H1 (cell line): ENCODE data around the gene HDAC7. TPM values are rescaled to one million over a fixed set of nuclear protein-coding genes. Genes with fewer than 3 reads are reported as not detected.
A peak's percentile ranks its signal among the peaks of the same experiment; 100 is the strongest.

ENCODE experiments used
- CTCF ChIA-PET: fragments of 300-600 bp; sonication (Branson Sonifier 250); formaldehyde crosslinking; loops from one replicate; lab custom pipeline; 2021; ENCODE audit not compliant: partially characterized antibody; lab: Charles Lee
- POLR2A ChIA-PET: fragments of 300-600 bp; sonication (Branson Sonifier 250); formaldehyde crosslinking; loops from one replicate; lab custom pipeline; 2021; ENCODE audit warnings: inconsistent platforms; ENCODE audit not compliant: partially characterized antibody; lab: Charles Lee
- DNase-seq, 2 experiments: peaks; one replicate each; pipeline versions ENCODE4 v3.0.0 to v3.0.0-alpha.2; 2010 to 2022; ENCODE audit warnings: low spot score in 2 of 2, low read depth in 1 of 2, mixed read lengths in 1 of 2
- FAIRE-seq: peaks from 2 replicates; lab custom pipeline; 2011; peaks lifted over from hg19 to GRCh38; lab: Jason Lieb, UNC
- H2AFZ ChIP-seq: 2 replicates; pipeline ENCODE4 v1.8.1; 2012; ENCODE audit warnings: low read length, inconsistent platforms
- H2AK5ac ChIP-seq: 2 replicates; pipeline ENCODE4 v1.6.1; 2013; ENCODE audit warnings: low read depth, low read length
- H2BK120ac ChIP-seq: replicated peaks from 2 replicates; pipeline ENCODE3; 2013; ENCODE audit warnings: low read depth, low read length, inconsistent platforms
- H2BK12ac ChIP-seq: 2 replicates; pipeline ENCODE4 v1.6.1; 2013; ENCODE audit warnings: low read depth, low read length
- H2BK15ac ChIP-seq: 2 replicates; pipeline ENCODE4 v1.6.1; 2013; ENCODE audit warnings: low read length
- H2BK20ac ChIP-seq: 2 replicates; pipeline ENCODE4 v1.6.1; 2013; ENCODE audit warnings: low read length
- H2BK5ac ChIP-seq: 2 replicates; pipeline ENCODE4 v1.6.1; 2013; ENCODE audit warnings: low read depth, low read length
- H3K14ac ChIP-seq: 2 replicates; pipeline ENCODE4 v1.6.1; 2013; ENCODE audit warnings: inconsistent platforms; ENCODE audit not compliant: insufficient read length
- H3K18ac ChIP-seq: 2 replicates; pipeline ENCODE4 v1.6.1; 2013; ENCODE audit warnings: low read length; ENCODE audit errors: extremely low read depth
- H3K23ac ChIP-seq: 2 replicates; pipeline ENCODE4 v1.6.1; 2013; ENCODE audit warnings: inconsistent platforms; ENCODE audit not compliant: insufficient read length
- H3K23me2 ChIP-seq: 2 replicates; pipeline ENCODE4 v1.6.1; 2013; ENCODE audit warnings: low read depth, low read length
- H3K27ac ChIP-seq: 2 replicates; pipeline ENCODE4 v1.6.1; 2011; ENCODE audit warnings: low read depth, low read length, inconsistent platforms
- H3K27me3 ChIP-seq, 4 experiments: replicated peaks in 1 of 4; 1 replicate in 1 of 4; 2 replicates in 3 of 4; pipeline versions ENCODE4 v1.6.1 to v1.8.1; 2011 to 2013; ENCODE audit warnings: low read length in 3 of 4, mild to moderate bottlenecking in 3 of 4, inconsistent platforms in 2 of 4, mixed read lengths in 2 of 4, moderate library complexity in 1 of 4; ENCODE audit not compliant: control insufficient read depth in 3 of 4, insufficient read depth in 3 of 4; ENCODE audit errors: extremely low read depth in 1 of 4
- H3K36me3 ChIP-seq, 4 experiments: 2 replicates each; pipeline versions ENCODE4 v1.6.1 to v1.8.1; 2011 to 2013; ENCODE audit warnings: mild to moderate bottlenecking in 4 of 4, low read length in 3 of 4, moderate library complexity in 2 of 4, control low read depth in 1 of 4, inconsistent platforms in 1 of 4; ENCODE audit not compliant: insufficient read depth in 4 of 4, control insufficient read depth in 2 of 4
- H3K4ac ChIP-seq: replicated peaks from 2 replicates; pipeline ENCODE3; 2013; ENCODE audit warnings: low read length, low read depth, mixed read lengths, inconsistent platforms; ENCODE audit not compliant: insufficient read length
- H3K4me1 ChIP-seq, 4 experiments: replicated peaks in 1 of 4; 1 replicate in 1 of 4; 2 replicates in 3 of 4; pipeline versions ENCODE4 v1.6.1 to v1.8.1; 2011 to 2013; ENCODE audit warnings: low read length in 3 of 4, inconsistent platforms in 2 of 4, mixed read lengths in 1 of 4; ENCODE audit not compliant: insufficient read depth in 4 of 4, control insufficient read depth in 3 of 4
- H3K4me2 ChIP-seq, 2 experiments: 2 replicates each; pipeline versions ENCODE4 v1.6.1 to v1.8.1; 2011 to 2013; ENCODE audit warnings: low read depth in 2 of 2, low read length in 2 of 2, control low read depth in 1 of 2, inconsistent platforms in 1 of 2, mild to moderate bottlenecking in 1 of 2; ENCODE audit not compliant: insufficient read depth in 1 of 2
- H3K4me3 ChIP-seq, 4 experiments: fragments of 200-600, 300-600 bp in 1 of 4; sonication (generic), shearing (Covaris generic), sonication (Bioruptor Twin) in 1 of 4; 2 replicates each; pipeline versions ENCODE4 v1.5.1 to v1.8.1; 2011 to 2016; ENCODE audit warnings: low read length in 4 of 4, low read depth in 3 of 4, control low read depth in 2 of 4, inconsistent platforms in 2 of 4, mild to moderate bottlenecking in 2 of 4, mixed read lengths in 1 of 4, moderate library complexity in 1 of 4; ENCODE audit not compliant: insufficient read depth in 2 of 4; ENCODE audit errors: extremely low read depth in 1 of 4
- H3K56ac ChIP-seq: replicated peaks from 2 replicates; pipeline ENCODE3; 2013; ENCODE audit warnings: low read depth, mild to moderate bottlenecking, mixed read lengths, low read length, inconsistent platforms; ENCODE audit not compliant: insufficient read length
- H3K79me1 ChIP-seq: 2 replicates; pipeline ENCODE4 v1.6.1; 2013; ENCODE audit warnings: low read depth, low read length, control low read depth
- H3K79me2 ChIP-seq, 2 experiments: 2 replicates each; pipeline versions ENCODE4 v1.6.1 to v1.8.1; 2012 to 2013; ENCODE audit warnings: low read length in 2 of 2, mild to moderate bottlenecking in 2 of 2, inconsistent platforms in 1 of 2; ENCODE audit not compliant: insufficient read depth in 2 of 2, control insufficient read depth in 1 of 2
- H3K9ac ChIP-seq, 4 experiments: replicated peaks in 1 of 4; 1 replicate in 1 of 4; 2 replicates in 3 of 4; pipeline versions ENCODE4 v1.6.1 to v1.8.1; 2011 to 2013; ENCODE audit warnings: low read depth in 3 of 4, low read length in 3 of 4, control low read depth in 2 of 4, mild to moderate bottlenecking in 2 of 4, moderate library complexity in 2 of 4, inconsistent platforms in 1 of 4; ENCODE audit errors: extremely low read depth in 1 of 4
- H3K9me3 ChIP-seq, 2 experiments: 2 replicates each; pipeline versions ENCODE4 v1.6.1 to v1.8.1; 2012 to 2013; ENCODE audit warnings: mild to moderate bottlenecking in 2 of 2, moderate library complexity in 2 of 2, control low read depth in 1 of 2, inconsistent platforms in 1 of 2, low read depth in 1 of 2, low read length in 1 of 2, mixed read lengths in 1 of 2; ENCODE audit not compliant: insufficient read depth in 2 of 2
- H4K20me1 ChIP-seq, 2 experiments: replicated peaks in 1 of 2; 2 replicates each; pipeline versions ENCODE3 to v1.8.1; 2011 to 2013; ENCODE audit warnings: inconsistent platforms in 2 of 2, low read length in 2 of 2, mild to moderate bottlenecking in 1 of 2; ENCODE audit not compliant: insufficient read depth in 2 of 2, control insufficient read depth in 1 of 2
- H4K5ac ChIP-seq: 2 replicates; pipeline ENCODE4 v1.6.1; 2013; ENCODE audit warnings: low read length, low read depth, mixed read lengths, inconsistent platforms; ENCODE audit not compliant: insufficient read length
- H4K8ac ChIP-seq: 2 replicates; pipeline ENCODE4 v1.8.0; 2013; ENCODE audit warnings: mild to moderate bottlenecking, moderate library complexity, low read length, inconsistent platforms; ENCODE audit not compliant: insufficient read depth; ENCODE audit errors: extremely low read depth
- H4K91ac ChIP-seq: replicated peaks from 2 replicates; pipeline ENCODE3; 2013; ENCODE audit warnings: low read length, mixed read lengths, inconsistent platforms; ENCODE audit not compliant: insufficient read length
- RAD21 ChIP-seq, 2 experiments: IDR thresholded peaks in 1 of 2; conservative IDR thresholded peaks in 1 of 2; 2 replicates each; pipeline ENCODE4 v1.6.1; 2011; ENCODE audit warnings: low read depth in 2 of 2, low read length in 2 of 2, improper control_type of control experiment in 1 of 2, inconsistent platforms in 1 of 2, mild to moderate bottlenecking in 1 of 2, moderate library complexity in 1 of 2
- SRF ChIP-seq: IDR thresholded peaks from 2 replicates; pipeline ENCODE4 v1.6.1; 2011; ENCODE audit warnings: mild to moderate bottlenecking, low read depth, low read length, moderate library complexity
- WGBS, 2 experiments: shearing (Covaris generic) in 1 of 2; methylation state at CpG; one replicate each; pipeline versions ENCODE4 v1.1.6 to v1.1.7; 2013 to 2015; ENCODE audit warnings: low lambda C conversion rate in 2 of 2, mixed read lengths in 2 of 2, inconsistent platforms in 1 of 2, low coverage in 1 of 2, missing lambda C conversion rate in 1 of 2; ENCODE audit not compliant: insufficient replicate concordance in 2 of 2, insufficient coverage in 1 of 2, insufficient read length in 1 of 2; ENCODE audit errors: extremely low coverage in 1 of 2, missing lambda C conversion rate in 1 of 2; 5-methylcytosine and 5-hydroxymethylcytosine counted together
- polyA plus RNA-seq, 7 experiments: library from polyadenylated mRNA; depleted of rRNA in 3 of 7; stranded (reverse) in 5 of 7; unstranded in 2 of 7; fragments of >200 nt in 5 of 7; fragments of 200-250 nt in 2 of 7; gene quantifications; 1 replicate in 5 of 7; 2 replicates in 1 of 7; 4 replicates in 1 of 7; pipeline versions ENCODE4 v1.2.1 to v1.2.3, GENCODE V29; 2011 to 2013; ENCODE audit warnings: missing spikeins in 2 of 7, mixed read lengths in 2 of 7
- total RNA-seq: library from RNA; stranded (reverse); fragmentation: NEBNext Ultra II Directional; extraction: Animal tissue kit (Norgen Biotek cat#: 25700); gene quantifications from 2 replicates; pipeline ENCODE4 v1.2.1, GENCODE V29; 2021
- TF ChIP-seq, protein P1 (sequence below), 3 experiments: IDR thresholded peaks; 1 replicate in 2 of 3; 2 replicates in 1 of 3; pipeline versions ENCODE4 v1.5.1 to v1.6.1; 2011; ENCODE audit warnings: low read length in 3 of 3, mild to moderate bottlenecking in 3 of 3, inconsistent platforms in 2 of 3, low read depth in 1 of 3, moderate library complexity in 1 of 3; ENCODE audit not compliant: insufficient read depth in 1 of 3; ENCODE audit errors: control extremely low read depth in 1 of 3

HDAC7 gene
- total and polyA plus RNA-seq, 2 of the 8 experiments (the other 6 are each of a cell fraction or from before 2014, with no cell fraction given): 25.5 to 84.9 TPM

DNA sequence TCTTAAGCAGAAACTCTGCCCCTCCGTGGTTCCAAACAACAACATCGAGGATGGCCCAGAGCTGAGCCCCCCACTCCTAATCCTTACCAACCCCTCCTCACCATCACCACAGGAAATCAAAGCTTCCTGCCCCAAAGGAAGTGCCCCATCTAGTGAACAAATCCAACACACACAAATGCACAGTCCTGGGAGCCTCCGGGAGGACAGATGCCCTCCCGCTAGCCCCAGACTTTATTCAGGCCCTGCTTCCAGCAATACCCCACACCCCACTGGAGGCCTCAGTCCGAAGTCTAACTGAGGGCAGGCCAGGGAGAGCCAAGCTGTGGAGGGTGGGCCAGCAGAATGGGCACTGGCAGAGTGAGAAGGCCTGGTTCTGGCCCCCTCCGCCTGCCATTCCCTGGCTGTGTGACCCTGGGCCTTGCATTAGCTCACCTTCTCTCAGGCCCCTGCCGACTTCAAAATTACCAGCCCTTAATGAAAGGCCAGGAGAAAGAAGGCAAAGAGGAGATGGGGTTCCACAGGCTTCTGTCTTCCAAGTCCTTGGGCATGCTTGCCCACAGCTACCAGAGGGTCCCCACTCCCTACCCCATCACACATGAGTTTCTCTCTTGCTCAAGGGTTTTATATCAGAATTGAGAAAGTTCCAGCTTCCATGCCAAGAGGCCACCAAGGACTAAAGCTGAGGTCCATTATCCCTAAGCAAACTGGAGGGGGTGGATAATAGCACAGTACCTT lies 2.3 kb downstream of the HDAC7 start:
- Histone ChIP-seq H3K27me3 (no peaks in the 10 kb centered on the region; a peak in 1 of 7 replicates), H3K79me1 (peaks cover 8% of the 10 kb centered on the region), H3K23ac (no peak overlapping the region), H3K36me3 (no peaks in the 10 kb centered on the region), H4K20me1 (peaks cover 2 to 16% of the 10 kb centered on the region in 2 experiments), H3K4ac (no peak overlapping the region), H2BK12ac (peak overlapping the region; percentile 88), H3K27ac (no peak overlapping the region), H2AFZ (no peak overlapping the region), H3K23me2 (peaks cover 11% of the 10 kb centered on the region), H4K91ac (peak overlapping the region; percentile 14), H2AK5ac (no peak overlapping the region; the same call in 1 of the 2 replicates), H3K18ac (peak overlapping the region; percentile 44), H3K14ac (no peak overlapping the region), H3K56ac (no peak overlapping the region), H4K5ac (no peak overlapping the region), H3K4me2 (peak overlapping the region; percentile 42 to 56), H3K9me3 (no peaks in the 10 kb centered on the region), H3K79me2 (peaks cover 4 to 56% of the 10 kb centered on the region in 2 experiments; a peak in 3 of 4 replicates), H4K8ac (peak overlapping the region; percentile 46; the same call in 1 of the 2 replicates), H3K4me3 (peak overlapping the region in 1 of 4 experiments; percentile 13; a peak in 1 of 8 replicates), H2BK15ac (peak overlapping the region; percentile 29; the same call in 1 of the 2 replicates), H2BK20ac (peak overlapping the region; percentile 44; the same call in 1 of the 2 replicates), H3K4me1 (peaks cover 14 to 59% (median 49%) of the 10 kb centered on the region in 4 experiments), H2BK120ac (no peak overlapping the region), H3K9ac (no peak overlapping the region), H2BK5ac (peak overlapping the region; percentile 69)
- no peak for FAIRE-seq
- ChIA-PET CTCF (interaction anchor here (1.0 to 58.8 kb wide), 15 partner anchors 8 to 180 kb away, joined by 3 to 2001 read pairs (median 7); partner anchors contain the start of gene RAPGEF3), POLR2A (interaction anchor here (1.0 to 29.3 kb wide), 8 partner anchors 9 to 61 kb away, joined by 3 to 480 read pairs (median 5); no protein-coding TSS in a partner anchor)
- WGBS, 2 experiments: 63% methylated on average over 7 of the region's 7 CpGs; no CpG with 5 or more reads in 1 of the 2 experiments
- no peak for DNase-seq
- TF ChIP-seq, protein P1, sequence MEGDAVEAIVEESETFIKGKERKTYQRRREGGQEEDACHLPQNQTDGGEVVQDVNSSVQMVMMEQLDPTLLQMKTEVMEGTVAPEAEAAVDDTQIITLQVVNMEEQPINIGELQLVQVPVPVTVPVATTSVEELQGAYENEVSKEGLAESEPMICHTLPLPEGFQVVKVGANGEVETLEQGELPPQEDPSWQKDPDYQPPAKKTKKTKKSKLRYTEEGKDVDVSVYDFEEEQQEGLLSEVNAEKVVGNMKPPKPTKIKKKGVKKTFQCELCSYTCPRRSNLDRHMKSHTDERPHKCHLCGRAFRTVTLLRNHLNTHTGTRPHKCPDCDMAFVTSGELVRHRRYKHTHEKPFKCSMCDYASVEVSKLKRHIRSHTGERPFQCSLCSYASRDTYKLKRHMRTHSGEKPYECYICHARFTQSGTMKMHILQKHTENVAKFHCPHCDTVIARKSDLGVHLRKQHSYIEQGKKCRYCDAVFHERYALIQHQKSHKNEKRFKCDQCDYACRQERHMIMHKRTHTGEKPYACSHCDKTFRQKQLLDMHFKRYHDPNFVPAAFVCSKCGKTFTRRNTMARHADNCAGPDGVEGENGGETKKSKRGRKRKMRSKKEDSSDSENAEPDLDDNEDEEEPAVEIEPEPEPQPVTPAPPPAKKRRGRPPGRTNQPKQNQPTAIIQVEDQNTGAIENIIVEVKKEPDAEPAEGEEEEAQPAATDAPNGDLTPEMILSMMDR (IDR thresholded peaks at IDR 0.05; ENCODE audit: control extremely low read depth in 1 of 3, insufficient read depth in 1 of 3, low read depth in 1 of 3, low read length in 3 of 3): peak in 1 of 3 experiments; percentile 23; a peak in 1 of 4 replicates
- TF ChIP-seq RAD21 (IDR thresholded peaks at IDR 0.05 in 1 of 2, conservative IDR thresholded peaks at IDR 0.05 in 1 of 2; ENCODE audit: low read depth in 2 of 2, low read length in 2 of 2): peak in 1 of 2 experiments; percentile 11; a peak in 1 of 4 replicates
- TF ChIP-seq SRF: no peak
